Keratinocyte (primary cell): Measurements from ENCODE around the gene CNOT8. TPM values are rescaled to one million over a fixed set of nuclear protein-coding genes. Genes with fewer than 3 reads are reported as not detected.

Source experiments
- DNase-seq: peaks from one replicate; pipeline ENCODE4 v3.0.0-alpha.2; 2011; ENCODE audit warnings: low read depth, missing footprints, low spot score
- FAIRE-seq: peaks from 2 replicates; lab custom pipeline; 2011; peaks lifted over from hg19 to GRCh38; lab: Jason Lieb, UNC
- H2AFZ ChIP-seq: 2 replicates; pipeline ENCODE4 v1.6.0; 2012; ENCODE audit warnings: low read length, control low read depth, inconsistent platforms; ENCODE audit not compliant: control insufficient read depth
- H3K27ac ChIP-seq: 2 replicates; pipeline ENCODE4 v1.5.1; 2011; ENCODE audit warnings: low read length; ENCODE audit not compliant: control insufficient read depth, insufficient read depth
- H3K27me3 ChIP-seq: 3 replicates; pipeline ENCODE4 v1.6.0; 2011; ENCODE audit warnings: low read length; ENCODE audit not compliant: control insufficient read depth, insufficient read depth; ENCODE audit errors: extremely low read depth
- H3K36me3 ChIP-seq, 2 experiments: 2 replicates in 1 of 2; 3 replicates in 1 of 2; pipeline ENCODE4 v1.5.1; 2011; ENCODE audit warnings: low read length in 2 of 2, mild to moderate bottlenecking in 1 of 2; ENCODE audit not compliant: control insufficient read depth in 2 of 2, insufficient read depth in 2 of 2; ENCODE audit errors: extremely low read depth in 1 of 2
- H3K4me1 ChIP-seq: 3 replicates; pipeline ENCODE4 v1.5.1; 2011; ENCODE audit warnings: low read length; ENCODE audit not compliant: control insufficient read depth, insufficient read depth; ENCODE audit errors: extremely low read depth
- H3K4me2 ChIP-seq: 3 replicates; pipeline ENCODE4 v1.6.0; 2011; ENCODE audit warnings: low read depth, low read length; ENCODE audit not compliant: control insufficient read depth, insufficient read depth; ENCODE audit errors: extremely low read depth
- H3K4me3 ChIP-seq, 3 experiments: fragments of 200-600 bp in 1 of 3; sonication (generic) in 1 of 3; 2 replicates in 2 of 3; 3 replicates in 1 of 3; pipeline ENCODE4 v1.5.1; 2011 to 2016; ENCODE audit warnings: low read length in 3 of 3, mild to moderate bottlenecking in 3 of 3, control low read depth in 2 of 3, inconsistent platforms in 1 of 3, low read depth in 1 of 3, mixed read lengths in 1 of 3, mixed run types in 1 of 3, moderate library complexity in 1 of 3; ENCODE audit not compliant: control insufficient read depth in 2 of 3, insufficient read depth in 2 of 3; ENCODE audit errors: extremely low read depth in 1 of 3
- H3K79me2 ChIP-seq: 2 replicates; pipeline ENCODE4 v1.6.0; 2012; ENCODE audit warnings: low read length; ENCODE audit not compliant: control insufficient read depth, insufficient read depth
- H3K9ac ChIP-seq: 3 replicates; pipeline ENCODE4 v1.6.0; 2011; ENCODE audit warnings: low read length; ENCODE audit not compliant: control insufficient read depth, insufficient read depth; ENCODE audit errors: extremely low read depth
- H3K9me1 ChIP-seq: 3 replicates; pipeline ENCODE4 v1.6.0; 2011; ENCODE audit warnings: low read length; ENCODE audit not compliant: control insufficient read depth, insufficient read depth; ENCODE audit errors: extremely low read depth
- H3K9me3 ChIP-seq: 2 replicates; pipeline ENCODE4 v1.5.1; 2012; ENCODE audit warnings: low read depth, low read length; ENCODE audit not compliant: control insufficient read depth
- H4K20me1 ChIP-seq: 3 replicates; pipeline ENCODE4 v1.6.0; 2011; ENCODE audit warnings: low read length; ENCODE audit not compliant: control insufficient read depth, insufficient read depth; ENCODE audit errors: extremely low read depth
- CTCF ChIP-seq, 3 experiments: IDR thresholded peaks in 1 of 3; conservative IDR thresholded peaks in 1 of 3; optimal IDR thresholded peaks in 1 of 3; 2 replicates in 2 of 3; 3 replicates in 1 of 3; pipeline versions ENCODE3 to v1.5.1; 2011; ENCODE audit warnings: low read length in 3 of 3, mild to moderate bottlenecking in 3 of 3, moderate library complexity in 2 of 3, control low read depth in 1 of 3, inconsistent platforms in 1 of 3; ENCODE audit not compliant: insufficient read depth in 2 of 3; ENCODE audit errors: extremely low read depth in 1 of 3
- EZH2 ChIP-seq: IDR thresholded peaks from one replicate; pipeline ENCODE4 v1.6.1; 2012; ENCODE audit warnings: inconsistent platforms, mild to moderate bottlenecking, low read length, moderate library complexity
- dilution Hi-C: fragments of 300-500 bp; cut with MboI; formaldehyde crosslinking; loops from one replicate; pipeline ENCODE4 v1.7.0; 2020; ENCODE audit warnings: low sequenced_read_pairs; ENCODE audit not compliant: extremely low pct_ligation_motif_present
- polyA plus RNA-seq, 5 experiments: library from polyadenylated mRNA; depleted of rRNA in 3 of 5; stranded (reverse) in 3 of 5; stranded (forward) in 1 of 5; unstranded in 1 of 5; fragments of >200 nt; gene quantifications; 1 replicate in 1 of 5; 2 replicates in 3 of 5; 3 replicates in 1 of 5; pipeline versions ENCODE4 v1.2.1 to v1.2.3, GENCODE V29; 2011 to 2012; ENCODE audit warnings: missing spikeins in 2 of 5, low read depth in 1 of 5, low replicate concordance in 1 of 5

The CNOT8 gene
- polyA plus RNA-seq, 1 donor (not counting 4 experiments of a cell fraction or from before 2014, with no cell fraction given): 44.5 TPM

- DNase-seq (no peak), FAIRE-seq (no peak)
- Histone ChIP-seq H3K4me1 (no peaks in the 10 kb centered on the region), H3K36me3 (peaks cover 11 to 37% of the 10 kb centered on the region in 2 experiments), H3K9me3 (no peaks in the 10 kb centered on the region), H3K79me2 (peaks cover 36% of the 10 kb centered on the region), H3K4me2 (no peak overlapping the region), H2AFZ (no peak overlapping the region), H3K27ac (no peak overlapping the region), H3K9ac (no peak overlapping the region), H4K20me1 (peaks cover 2% of the 10 kb centered on the region), H3K27me3 (no peaks in the 10 kb centered on the region), H3K9me1 (no peaks in the 10 kb centered on the region), H3K4me3 (no peak overlapping the region)
- no peak for TF ChIP-seq CTCF (optimal IDR thresholded peaks at IDR 0.05 in 1 of 3, IDR thresholded peaks at IDR 0.05 in 1 of 3, conservative IDR thresholded peaks at IDR 0.05 in 1 of 3; ENCODE audit: extremely low read depth in 1 of 3, insufficient read depth in 2 of 3, low read length in 3 of 3)
- no peak for TF ChIP-seq EZH2
- dilution Hi-C loops: no loop called here
These were observed 8.4 kb downstream of the CNOT8 start for GRCh38 chr5:154866841-154867240.

- H3K9me1 ChIP-seq: no peaks in the 10 kb centered on the region
- H3K4me1 ChIP-seq: no peaks in the 10 kb centered on the region
- TF ChIP-seq CTCF (optimal IDR thresholded peaks at IDR 0.05 in 1 of 3, IDR thresholded peaks at IDR 0.05 in 1 of 3, conservative IDR thresholded peaks at IDR 0.05 in 1 of 3; ENCODE audit: extremely low read depth in 1 of 3, insufficient read depth in 2 of 3, low read length in 3 of 3) (peak; percentile 10 to 32 (median 31)), EZH2 (no peak)
- peaks cover 16 to 36% of the 10 kb centered on the region in 2 experiments for H3K36me3 ChIP-seq
- peaks cover 2% of the 10 kb centered on the region for H4K20me1 ChIP-seq
- FAIRE-seq (no peak), DNase-seq (no peak)
- H3K27me3 ChIP-seq: no peaks in the 10 kb centered on the region
- H3K79me2 ChIP-seq: peaks cover 18% of the 10 kb centered on the region
- H2AFZ ChIP-seq: no peak overlapping the region
- dilution Hi-C loops: no loop called here
- no peak overlapping the region for H3K4me2 ChIP-seq
- no peaks in the 10 kb centered on the region for H3K9me3 ChIP-seq
- H3K4me3 ChIP-seq: no peak overlapping the region
- H3K27ac ChIP-seq: no peak overlapping the region
- no peak overlapping the region for H3K9ac ChIP-seq
These were observed 10.3 kb downstream of the CNOT8 start for GRCh38 chr5:154868702-154869101.
